Measurements from ENCODE around the gene C10orf67. TPM values are rescaled to one million over a fixed set of nuclear protein-coding genes. Genes with fewer than 3 reads are reported as not detected.

The C10orf67 gene
- total RNA-seq, 4 donors from 2014 or later, result 0.09 TPM; not detected in 3

GRCh38 chr10:23363793-23364135, 19.2 kb upstream of the C10orf67 start:
- H3K27ac ChIP-seq, result no peak overlapping the region
- intact Hi-C loops (cut with DNase I; ENCODE audit: low total_unique reads), result no loop called here
- H3K36me3 ChIP-seq, result no peaks in the 10 kb centered on the region
- no peaks in the 10 kb centered on the region for H3K27me3 ChIP-seq
- DNase-seq (no peak), ATAC-seq (no peak)
- H3K4me3 ChIP-seq, result no peak overlapping the region
- in situ Hi-C loops (cut with MboI; ENCODE audit: low sequenced_read_pairs in 4 of 4), result no loop called here
- no peaks in the 10 kb centered on the region for H3K9me3 ChIP-seq
- TF ChIP-seq POLR2A (IDR thresholded peaks at IDR 0.05) (no peak), CTCF (IDR thresholded peaks at IDR 0.05 in 4 of 5, conservative IDR thresholded peaks at IDR 0.05 in 1 of 5) (no peak)
- H3K4me1 ChIP-seq, result peaks cover 0 to 4% of the 10 kb centered on the region in 2 donors

- in situ Hi-C loops (cut with MboI; ENCODE audit: low sequenced_read_pairs in 4 of 4), result no loop called here
- Histone ChIP-seq H3K4me3 (no peak overlapping the region), H3K27me3 (no peaks in the 10 kb centered on the region), H3K4me1 (no peaks in the 10 kb centered on the region), H3K27ac (no peak overlapping the region), H3K36me3 (no peaks in the 10 kb centered on the region), H3K9me3 (no peaks in the 10 kb centered on the region)
- intact Hi-C loops (cut with DNase I; ENCODE audit: low total_unique reads), result no loop called here
- ATAC-seq (no peak), DNase-seq (no peak)
- TF ChIP-seq POLR2A (IDR thresholded peaks at IDR 0.05), result no peak
- TF ChIP-seq CTCF (IDR thresholded peaks at IDR 0.05 in 4 of 5, conservative IDR thresholded peaks at IDR 0.05 in 1 of 5), result no peak
These were observed 18.5 kb upstream of the C10orf67 start for GRCh38 chr10:23362879-23363792.

GRCh38 chr10:23362069-23362830, 17.7 kb upstream of the C10orf67 start:
- Histone ChIP-seq H3K4me1 (no peaks in the 10 kb centered on the region), H3K27ac (no peak overlapping the region), H3K4me3 (no peak overlapping the region), H3K9me3 (no peaks in the 10 kb centered on the region), H3K27me3 (no peaks in the 10 kb centered on the region), H3K36me3 (no peaks in the 10 kb centered on the region)
- TF ChIP-seq POLR2A (IDR thresholded peaks at IDR 0.05) (no peak), CTCF (IDR thresholded peaks at IDR 0.05 in 4 of 5, conservative IDR thresholded peaks at IDR 0.05 in 1 of 5) (no peak)
- in situ Hi-C loops (cut with MboI; ENCODE audit: low sequenced_read_pairs in 4 of 4) (no loop called here), intact Hi-C loops (cut with DNase I; ENCODE audit: low total_unique reads) (no loop called here)
- DNase-seq, result no peak
- ATAC-seq, result no peak

GRCh38 chr10:23361665-23362064, 17.1 kb upstream of the C10orf67 start:
- H3K27ac ChIP-seq, result no peak overlapping the region
- no peaks in the 10 kb centered on the region for H3K36me3 ChIP-seq
- DNase-seq, result no peak

More at GRCh38 chr10:23361665-23362064, 17.1 kb upstream of the C10orf67 start:
- in situ Hi-C loops (cut with MboI; ENCODE audit: low sequenced_read_pairs in 4 of 4), result no loop called here
- H3K9me3 ChIP-seq, result no peaks in the 10 kb centered on the region
- no peaks in the 10 kb centered on the region for H3K4me1 ChIP-seq
- H3K4me3 ChIP-seq, result no peak overlapping the region
- intact Hi-C loops (cut with DNase I; ENCODE audit: low total_unique reads), result no loop called here
- TF ChIP-seq POLR2A (IDR thresholded peaks at IDR 0.05) (no peak), CTCF (IDR thresholded peaks at IDR 0.05 in 4 of 5, conservative IDR thresholded peaks at IDR 0.05 in 1 of 5) (no peak)
- ATAC-seq, result no peak
- no peaks in the 10 kb centered on the region for H3K27me3 ChIP-seq
